Fibroblast of skin of left quadriceps (primary cell): ENCODE measurements around the gene NPAS1.
"Not testable (repeated sequence)": the region's sequence is repeated elsewhere in the genome, so short reads cannot be mapped to it uniquely, and the experiment has no call there.

ENCODE experiments used
- DNase-seq, 2 experiments: peaks; one replicate each; pipeline ENCODE4 v3.0.0-alpha.2; 2013; ENCODE audit warnings: low read depth in 2 of 2

NPAS1 gene

GRCh38 chr19:47078351-47078750, 58.7 kb downstream of the NPAS1 start:
- not testable (repeated sequence) for DNase-seq

GRCh38 chr19:47081095-47081494, 61.5 kb downstream of the NPAS1 start:
- DNase-seq = no peak

GRCh38 chr19:47082493-47082892, 62.9 kb downstream of the NPAS1 start:
- DNase-seq = no peak

DNA sequence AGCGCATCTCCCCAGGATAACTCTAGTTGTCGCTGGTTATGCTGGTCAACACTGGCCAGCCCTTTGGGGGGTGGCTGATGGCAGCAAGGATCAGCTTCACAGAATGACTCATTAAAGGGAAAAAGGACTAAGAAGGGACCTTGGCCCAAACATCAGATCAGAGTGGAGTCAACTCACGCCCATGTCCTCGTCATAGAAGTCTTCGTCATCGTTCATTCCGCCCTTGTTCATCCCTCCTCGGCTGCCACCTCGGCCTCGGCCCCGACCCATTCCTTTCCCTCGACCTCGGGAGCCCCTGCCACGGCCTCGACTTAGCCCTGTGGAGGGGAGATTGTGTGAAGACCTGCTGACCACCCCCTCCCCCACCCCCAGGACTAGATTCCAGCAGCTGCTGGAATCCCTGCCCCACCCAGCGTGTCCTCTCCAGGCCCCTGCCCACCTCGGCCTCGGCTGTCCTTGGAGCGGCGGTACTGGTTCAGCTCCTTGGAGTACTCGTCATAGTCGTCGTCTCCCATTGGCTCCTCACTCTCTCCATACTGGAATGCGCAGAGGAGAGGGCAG, 65.3 kb downstream of the NPAS1 start:
- no peak for DNase-seq

DNA sequence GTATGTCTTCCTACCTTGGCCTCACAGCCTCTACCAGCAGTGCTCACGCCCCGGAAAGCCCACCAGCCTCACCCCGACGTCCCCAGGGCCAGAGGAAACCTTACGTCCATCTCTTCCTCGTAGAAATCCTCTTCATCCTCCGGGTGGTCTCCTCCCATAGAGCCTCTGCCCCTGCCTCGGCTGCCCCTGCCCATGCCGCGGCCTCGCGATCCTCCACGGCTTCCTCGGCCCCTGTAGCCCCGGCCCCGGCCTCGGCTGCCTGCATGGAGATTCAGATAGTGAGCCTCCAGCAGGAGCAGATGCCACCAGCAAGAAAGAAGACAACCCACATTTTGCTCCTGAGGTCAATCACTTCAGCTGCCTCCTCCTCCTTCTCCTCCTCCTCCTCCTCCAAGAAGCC, 66.6 kb downstream of the NPAS1 start:
- no peak for DNase-seq

- no peak for DNase-seq
Observed at GRCh38 chr19:47089767-47090350, 70.2 kb downstream of the NPAS1 start.

DNA sequence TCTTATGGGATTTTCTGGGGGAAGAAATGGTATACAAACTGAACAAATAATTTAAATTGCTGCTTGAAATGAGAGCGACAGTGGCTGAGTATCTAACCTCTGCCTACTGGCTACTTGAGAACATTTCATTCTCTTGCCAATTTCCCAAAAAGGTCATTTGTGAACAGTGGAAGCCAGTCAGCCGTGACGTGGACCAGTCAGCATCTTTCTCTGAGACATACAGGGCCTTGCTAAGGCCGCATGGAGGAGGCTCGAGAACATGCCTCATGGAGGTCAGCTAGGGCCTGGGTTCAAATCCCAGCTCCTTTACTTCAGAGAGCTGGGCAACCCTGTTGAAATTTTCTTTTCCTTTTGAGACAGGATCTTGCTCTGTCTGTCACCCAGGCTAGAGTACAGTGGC, 73.6 kb downstream of the NPAS1 start:
- DNase-seq = no peak

DNA sequence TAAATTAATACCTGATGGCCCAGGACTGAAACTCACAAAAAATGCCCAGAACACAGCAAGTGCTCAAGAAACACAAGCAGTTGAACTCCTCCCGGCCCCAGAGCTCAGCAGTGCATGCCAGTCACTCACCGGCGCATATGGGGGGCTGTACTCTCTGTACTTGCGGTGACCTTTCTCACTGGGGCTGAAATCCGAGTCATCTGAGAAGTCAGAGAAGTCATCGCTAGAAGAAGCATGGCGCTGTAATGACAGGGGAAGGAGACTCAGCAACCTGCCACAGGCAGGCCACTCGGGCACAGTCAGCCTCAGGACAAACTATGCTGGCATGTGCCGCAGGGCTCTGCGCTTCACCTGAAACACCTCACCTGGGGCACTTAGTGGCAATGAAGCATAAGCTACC, 74.2 kb downstream of the NPAS1 start:
- no peak for DNase-seq

- no peak for DNase-seq
Observed at GRCh38 chr19:47094557-47095475, 75.2 kb downstream of the NPAS1 start.
